Hepatic stellate cell (primary cell): ENCODE data around the gene ZNF3.

Experiments
- DNase-seq: peaks from one replicate; pipeline ENCODE4 v3.0.0; 2011; ENCODE audit warnings: low spot score

The ZNF3 gene

DNA sequence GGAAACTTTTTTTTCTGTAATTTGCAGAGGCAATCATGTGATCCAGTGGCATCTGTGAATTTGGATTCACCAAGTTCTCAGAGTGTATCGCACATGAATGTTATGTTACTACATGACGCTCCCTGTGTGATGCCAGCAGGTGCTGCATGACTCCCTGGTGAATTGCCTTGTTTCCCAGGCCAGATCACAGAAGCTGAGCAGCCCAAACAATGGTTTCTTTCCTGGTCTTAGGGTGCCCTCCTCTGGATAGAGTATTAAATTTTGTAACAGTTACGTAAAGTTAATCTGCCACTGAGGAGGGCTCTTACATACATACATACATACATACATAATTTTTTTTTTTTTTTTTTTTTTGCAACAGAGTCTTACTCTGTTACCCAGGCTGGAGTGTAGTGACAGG lies 28.3 kb downstream of the ZNF3 start:
- DNase-seq, result peak; percentile 84

DNA sequence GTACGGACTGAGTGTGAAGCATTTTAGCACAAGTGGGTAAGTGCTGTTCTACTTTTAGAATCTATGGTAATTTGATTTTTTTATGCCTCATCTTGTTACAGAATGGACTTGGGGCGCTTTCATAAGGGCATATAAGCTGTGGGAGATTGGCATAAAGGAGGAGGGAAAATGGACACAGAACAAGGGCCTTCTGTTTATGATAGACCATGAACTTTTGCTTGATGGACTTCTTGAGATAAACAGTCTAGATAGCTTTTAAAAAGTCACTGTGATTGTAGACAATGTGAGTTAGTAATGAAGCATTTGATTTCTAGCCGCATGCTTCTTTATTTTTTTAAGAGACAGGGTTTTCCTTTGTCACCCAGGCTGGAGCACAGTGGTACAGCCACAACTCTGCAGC lies 29.9 kb downstream of the ZNF3 start:
- no peak for DNase-seq

DNA sequence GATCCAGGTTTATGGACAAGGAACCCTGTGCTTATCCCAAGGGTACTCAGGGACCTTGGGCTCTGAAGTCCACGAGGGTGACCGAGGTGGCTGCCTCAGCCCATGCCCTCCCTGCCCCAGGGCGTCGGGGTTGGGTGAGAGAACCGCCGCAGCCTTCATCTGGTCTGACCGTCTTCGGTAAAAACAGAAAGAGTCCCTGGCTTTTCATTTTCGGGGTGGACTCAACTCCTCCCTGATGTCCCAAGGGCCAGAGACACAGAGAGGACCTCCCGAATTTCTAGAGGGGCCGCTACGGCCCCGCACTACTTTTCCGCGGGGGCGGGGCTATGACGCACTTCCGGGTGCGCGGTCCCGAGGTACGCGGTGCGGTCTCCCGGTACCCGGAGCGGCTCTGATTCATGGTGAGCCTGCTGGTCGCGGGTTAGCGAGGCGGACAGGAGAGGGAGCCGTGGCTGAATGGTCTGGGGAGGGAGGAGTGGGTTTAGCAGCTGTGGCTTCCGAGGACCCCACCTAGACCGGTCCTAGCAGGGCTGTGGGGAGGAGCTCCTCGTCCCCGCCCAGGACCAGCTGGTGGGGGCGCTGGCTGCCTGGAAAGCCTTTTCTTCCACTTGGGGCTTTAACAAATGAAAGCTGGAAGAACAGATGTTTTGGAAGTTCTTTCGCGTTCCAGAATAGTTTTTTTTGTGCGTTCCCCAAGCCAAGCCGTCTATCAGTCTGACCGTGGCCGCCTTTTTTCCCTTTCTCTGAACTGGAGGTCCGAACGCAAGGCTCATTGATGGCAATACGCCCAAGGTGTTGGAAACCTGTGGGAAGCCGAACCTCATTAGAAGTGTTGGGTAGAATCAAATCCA lies 31.9 kb downstream of the ZNF3 start, which contains the start of gene ZSCAN21:
ZSCAN21 (plus strand) TSS at position 334 of the 851 bp plus-strand sequence. CDS start 7,233 bp downstream, outside the sequence.
- peak; percentile 93 for DNase-seq

DNA sequence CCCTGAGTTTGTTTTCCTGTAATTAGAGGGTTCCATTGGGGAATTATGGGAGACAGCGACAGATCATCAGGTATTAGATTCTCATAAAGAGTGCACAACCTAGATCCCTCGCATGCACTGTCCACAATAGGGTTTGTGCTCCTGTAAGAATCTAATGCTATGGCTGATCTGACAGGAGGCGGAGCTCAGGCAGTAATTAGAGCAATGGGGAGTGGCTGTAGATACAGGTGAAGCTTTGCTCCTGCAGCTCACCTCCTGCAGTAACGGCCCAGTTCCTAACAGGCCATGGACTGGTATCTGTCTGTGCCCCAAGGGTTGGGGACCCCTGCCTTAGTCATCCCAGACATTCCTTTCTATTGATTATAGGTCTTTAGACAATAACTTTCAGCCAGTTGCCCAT lies 32.8 kb downstream of the ZNF3 start:
- no peak for DNase-seq

DNA sequence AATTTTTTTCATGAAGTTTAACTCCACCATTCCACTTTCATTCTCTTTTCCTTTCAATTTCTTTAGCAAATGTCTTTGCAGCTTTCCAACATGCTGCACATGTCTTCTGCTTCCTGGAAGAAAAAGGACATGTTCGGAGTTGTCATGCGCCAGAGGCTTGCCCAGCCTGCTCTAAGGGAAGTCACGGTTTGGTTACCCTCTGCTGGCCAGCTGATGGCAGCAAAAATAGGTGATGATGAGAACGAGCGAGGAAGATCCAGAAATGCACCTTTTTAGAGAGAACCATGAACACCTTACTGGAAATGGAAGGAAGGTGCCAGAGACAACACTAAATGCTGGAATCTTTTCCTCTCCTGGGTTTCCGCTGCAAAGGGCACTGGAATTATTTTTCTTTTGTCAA lies 36.8 kb downstream of the ZNF3 start:
- no peak for DNase-seq

DNA sequence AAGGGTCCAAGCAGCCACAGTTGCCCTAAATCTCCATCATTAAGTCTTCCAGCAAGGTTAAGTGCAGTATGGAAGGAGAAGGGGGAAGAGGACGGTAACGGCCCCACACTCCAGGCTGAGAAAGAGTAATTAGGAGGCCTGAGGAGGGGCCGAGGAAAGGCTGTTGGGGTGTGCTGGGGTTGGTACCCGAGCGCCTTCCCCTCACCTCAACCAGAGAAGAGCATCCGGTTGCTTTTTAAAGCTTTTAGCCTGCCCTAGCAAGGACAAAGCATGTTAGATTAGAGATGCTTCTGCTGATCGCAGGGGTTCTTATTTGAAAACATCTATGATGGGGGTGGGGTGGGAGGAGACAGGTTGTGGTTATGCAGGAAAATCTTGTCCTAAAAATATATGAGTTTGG lies 40.9 kb downstream of the ZNF3 start:
- no peak for DNase-seq

DNA sequence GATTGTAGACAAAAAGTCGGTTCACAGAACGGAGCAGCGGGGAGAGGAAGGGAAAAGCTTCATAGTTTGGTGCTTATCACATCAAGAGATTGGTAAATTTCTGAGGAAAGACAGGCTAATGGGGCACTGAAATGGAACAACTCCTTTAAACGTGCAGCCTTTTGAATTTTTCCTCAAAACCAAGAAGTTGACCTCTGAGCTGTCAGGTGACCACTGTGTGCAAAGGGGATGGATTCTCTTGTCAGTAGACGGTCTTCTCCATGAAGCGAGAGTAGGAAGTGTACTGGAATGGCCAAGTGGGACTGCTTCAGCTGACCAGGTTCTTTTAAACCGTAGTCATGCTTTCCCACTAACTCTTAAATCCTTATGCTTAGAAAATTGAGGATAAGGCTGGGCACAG lies 43.2 kb downstream of the ZNF3 start:
- no peak for DNase-seq

DNA sequence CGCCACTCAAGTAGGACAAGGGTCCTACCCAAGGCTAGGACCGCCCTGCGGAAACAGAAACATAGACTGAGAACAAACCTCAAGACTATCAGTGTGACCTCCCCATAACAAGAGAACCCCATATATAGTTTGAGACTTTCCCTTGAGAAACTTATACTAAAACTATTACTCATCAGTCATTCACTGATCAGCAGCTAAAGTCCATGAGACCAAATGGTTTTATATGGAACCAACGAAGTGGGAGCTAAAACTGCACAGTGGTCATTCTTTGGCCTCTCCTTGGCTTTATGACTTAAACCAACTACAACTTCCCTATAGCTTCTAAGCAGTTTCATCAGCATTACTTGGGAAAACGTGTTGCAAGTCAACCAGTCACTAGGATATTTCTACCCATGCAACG lies 45.6 kb downstream of the ZNF3 start:
- no peak for DNase-seq

DNA sequence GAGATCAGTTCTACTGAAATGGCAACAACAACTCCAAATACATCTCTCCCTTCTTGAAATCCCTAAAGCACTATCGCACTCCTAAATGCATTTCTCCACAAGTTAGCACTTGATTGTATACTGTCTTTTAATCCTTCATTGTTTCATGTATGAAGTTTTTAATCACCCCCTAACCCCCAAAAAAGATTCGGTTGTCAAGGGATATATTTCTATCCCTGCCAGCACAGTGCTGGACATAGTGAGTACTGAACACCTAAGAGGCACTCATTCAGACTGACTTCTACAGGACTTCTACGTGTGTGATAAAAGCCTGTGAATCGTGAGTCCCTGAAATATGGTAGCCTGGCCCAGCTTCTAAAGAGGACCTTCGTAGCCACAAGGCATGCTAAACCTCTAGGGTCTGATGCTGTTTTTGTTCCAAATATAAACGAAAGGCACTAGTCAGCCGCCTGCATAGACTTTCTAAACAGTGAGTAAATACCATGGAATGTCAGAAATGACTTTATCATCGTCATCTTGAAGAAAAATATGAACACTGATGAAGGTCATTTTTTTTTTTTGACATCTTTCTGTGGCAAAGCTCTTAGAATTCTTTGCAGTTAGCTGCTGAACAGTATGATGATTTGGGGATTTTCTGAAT lies 46.5 kb downstream of the ZNF3 start:
- peak; percentile 89 for DNase-seq

DNA sequence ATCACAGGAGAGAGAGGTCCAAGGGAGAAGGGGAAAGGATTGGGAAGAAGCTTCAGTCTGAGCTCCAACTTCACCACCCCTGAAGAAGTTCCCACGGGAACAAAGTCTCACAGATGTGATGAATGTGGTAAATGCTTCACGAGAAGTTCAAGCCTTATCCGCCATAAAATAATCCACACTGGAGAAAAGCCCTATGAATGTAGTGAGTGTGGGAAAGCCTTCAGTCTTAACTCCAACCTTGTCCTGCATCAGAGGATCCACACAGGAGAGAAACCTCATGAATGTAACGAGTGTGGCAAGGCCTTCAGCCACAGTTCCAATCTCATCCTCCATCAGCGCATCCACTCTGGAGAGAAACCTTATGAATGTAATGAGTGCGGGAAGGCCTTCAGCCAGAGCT lies 48.0 kb downstream of the ZNF3 start:
- DNase-seq, result no peak

DNA sequence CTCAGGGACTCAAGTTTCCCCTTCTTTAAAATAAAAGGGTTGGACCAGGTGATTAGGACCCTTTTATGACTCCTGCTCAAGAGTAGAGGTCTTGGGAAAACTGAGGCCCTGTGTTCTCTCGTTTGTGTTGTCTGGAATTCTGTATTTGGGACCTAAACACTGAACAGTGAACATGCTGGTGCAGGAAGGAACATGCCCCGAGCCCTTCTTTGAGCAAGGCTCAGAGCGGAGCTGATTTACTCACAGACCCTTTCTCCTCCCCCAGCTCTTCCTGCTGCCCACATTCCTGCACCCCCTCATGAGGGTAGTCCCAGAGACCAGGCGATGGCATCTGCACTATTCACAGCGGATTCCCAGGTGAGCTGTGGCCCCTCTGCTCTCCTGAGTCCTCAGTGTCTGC lies 51.9 kb downstream of the ZNF3 start:
- DNase-seq, result no peak

DNA sequence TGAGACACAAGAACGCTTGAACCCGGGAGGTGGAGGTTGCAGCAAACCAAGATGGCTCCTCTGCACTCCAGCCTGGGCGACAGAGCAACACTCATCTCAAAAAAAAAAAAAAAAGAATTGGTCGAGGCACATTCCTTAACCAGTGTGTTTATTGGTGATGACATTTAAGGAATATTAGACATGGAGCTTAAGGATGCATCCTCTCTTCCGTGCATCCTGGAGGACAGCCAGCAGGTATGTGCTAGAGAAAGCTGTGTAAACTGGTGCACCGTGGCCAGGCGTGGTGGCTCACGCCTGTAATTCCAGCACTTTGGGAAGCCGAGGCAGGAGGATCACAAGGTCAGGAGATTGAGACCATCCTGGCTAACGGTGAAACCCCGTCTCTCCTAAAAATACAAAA lies 54.3 kb downstream of the ZNF3 start:
- no peak for DNase-seq

DNA sequence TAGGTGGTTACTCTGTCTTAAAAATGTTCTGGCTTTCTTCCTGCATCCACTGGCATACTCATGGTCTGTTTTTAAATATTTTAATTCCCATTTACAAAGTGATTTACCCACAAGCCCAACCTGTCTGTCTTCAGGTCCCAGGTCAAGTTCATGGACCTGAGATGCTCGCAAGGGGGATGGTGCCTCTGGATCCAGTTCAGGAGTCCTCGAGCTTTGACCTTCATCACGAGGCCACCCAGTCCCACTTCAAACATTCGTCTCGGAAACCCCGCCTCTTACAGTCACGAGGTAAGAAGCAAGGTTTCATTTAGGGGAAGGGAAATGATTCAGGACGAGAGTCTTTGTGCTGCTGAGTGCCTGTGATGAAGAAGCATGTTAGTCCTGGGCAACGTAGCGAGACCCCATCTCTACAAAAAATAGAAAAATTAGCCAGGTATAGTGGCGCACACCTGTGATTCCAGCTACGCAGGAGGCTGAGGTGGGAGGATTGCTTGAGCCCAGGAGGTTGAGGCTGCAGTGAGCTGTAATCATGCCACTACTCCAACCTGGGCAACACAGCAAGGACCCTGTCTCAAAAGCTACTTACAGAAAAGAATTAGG lies 57.4 kb downstream of the ZNF3 start:
- DNase-seq, result no peak

DNA sequence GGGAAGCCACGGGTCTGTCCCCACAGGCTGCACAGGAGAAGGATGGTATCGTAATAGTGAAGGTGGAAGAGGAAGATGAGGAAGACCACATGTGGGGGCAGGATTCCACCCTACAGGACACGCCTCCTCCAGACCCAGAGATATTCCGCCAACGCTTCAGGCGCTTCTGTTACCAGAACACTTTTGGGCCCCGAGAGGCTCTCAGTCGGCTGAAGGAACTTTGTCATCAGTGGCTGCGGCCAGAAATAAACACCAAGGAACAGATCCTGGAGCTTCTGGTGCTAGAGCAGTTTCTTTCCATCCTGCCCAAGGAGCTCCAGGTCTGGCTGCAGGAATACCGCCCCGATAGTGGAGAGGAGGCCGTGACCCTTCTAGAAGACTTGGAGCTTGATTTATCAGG lies 58.0 kb downstream of the ZNF3 start:
- no peak for DNase-seq

DNA sequence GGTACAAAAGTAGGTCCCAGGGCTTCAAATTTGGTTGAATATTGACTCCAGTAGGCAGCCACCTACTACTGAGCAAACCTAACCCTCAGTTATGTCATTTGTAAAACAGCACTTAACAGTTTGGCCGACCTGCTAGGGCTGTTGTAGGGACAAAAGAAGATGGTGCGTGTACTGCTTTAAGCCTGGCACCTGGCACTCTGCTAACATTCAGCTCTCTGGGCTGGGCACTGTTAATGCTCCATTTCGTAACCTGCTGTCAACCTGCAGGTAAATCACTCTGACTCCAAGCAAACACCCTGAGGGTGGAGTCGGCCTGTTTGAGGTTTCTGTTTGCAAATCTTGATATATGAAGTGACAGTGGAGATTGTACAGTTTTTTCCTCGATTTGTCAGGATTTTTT lies 58.9 kb downstream of the ZNF3 start:
- DNase-seq, result no peak

DNA sequence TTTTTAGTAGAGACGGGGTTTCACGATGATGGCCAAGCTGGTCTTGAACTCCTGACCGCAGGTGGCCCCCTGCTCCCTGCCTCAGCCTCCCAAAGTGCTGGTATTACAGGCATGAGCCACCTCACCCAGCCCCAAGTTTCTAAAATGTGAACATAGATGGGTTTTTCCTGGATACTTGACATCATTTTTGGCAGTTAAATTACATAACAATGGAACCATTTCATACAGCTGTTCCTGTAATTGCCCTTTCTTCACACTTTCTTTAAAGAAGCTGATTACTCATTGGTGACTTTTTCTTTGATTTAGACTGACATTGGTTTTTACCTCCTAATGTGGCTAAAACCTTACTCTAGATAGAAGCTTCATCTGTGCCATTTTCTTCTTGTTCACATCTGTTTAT lies 60.2 kb downstream of the ZNF3 start:
- DNase-seq, result no peak
